RCC 7860 (cell line): Measurements from ENCODE around the gene PKD2L2.
"Not testable (repeated sequence)": the region's sequence is repeated elsewhere in the genome, so short reads cannot be mapped to it uniquely, and the experiment has no call there.

Experiments used
- DNase-seq: peaks from one replicate; pipeline ENCODE4 v3.0.0-alpha.2; 2015; ENCODE audit warnings: low spot score
- FAIRE-seq: peaks from 2 replicates; lab custom pipeline; 2012; peaks lifted over from hg19 to GRCh38; lab: Jason Lieb, UNC

The PKD2L2 gene

DNA sequence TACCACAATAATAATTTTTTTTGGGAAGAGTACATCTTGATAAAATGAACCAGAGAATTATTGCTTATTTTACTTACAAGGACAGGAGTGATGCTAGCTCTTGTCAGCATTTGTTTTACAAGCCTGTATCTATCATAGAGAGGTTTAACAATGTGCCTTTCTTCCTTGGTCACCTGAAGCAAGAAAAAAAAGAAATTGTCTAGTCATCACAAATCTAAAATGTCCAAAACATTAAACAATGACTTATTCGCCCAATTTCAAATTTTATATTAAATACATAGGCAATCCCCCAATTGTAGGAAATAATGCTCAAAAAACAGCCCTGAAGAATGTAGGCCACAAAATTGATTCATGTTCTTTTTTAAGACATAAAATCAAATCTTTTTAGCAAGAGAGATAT lies 56.6 kb downstream of the PKD2L2 start:
- DNase-seq: no peak
- FAIRE-seq: no peak

DNA sequence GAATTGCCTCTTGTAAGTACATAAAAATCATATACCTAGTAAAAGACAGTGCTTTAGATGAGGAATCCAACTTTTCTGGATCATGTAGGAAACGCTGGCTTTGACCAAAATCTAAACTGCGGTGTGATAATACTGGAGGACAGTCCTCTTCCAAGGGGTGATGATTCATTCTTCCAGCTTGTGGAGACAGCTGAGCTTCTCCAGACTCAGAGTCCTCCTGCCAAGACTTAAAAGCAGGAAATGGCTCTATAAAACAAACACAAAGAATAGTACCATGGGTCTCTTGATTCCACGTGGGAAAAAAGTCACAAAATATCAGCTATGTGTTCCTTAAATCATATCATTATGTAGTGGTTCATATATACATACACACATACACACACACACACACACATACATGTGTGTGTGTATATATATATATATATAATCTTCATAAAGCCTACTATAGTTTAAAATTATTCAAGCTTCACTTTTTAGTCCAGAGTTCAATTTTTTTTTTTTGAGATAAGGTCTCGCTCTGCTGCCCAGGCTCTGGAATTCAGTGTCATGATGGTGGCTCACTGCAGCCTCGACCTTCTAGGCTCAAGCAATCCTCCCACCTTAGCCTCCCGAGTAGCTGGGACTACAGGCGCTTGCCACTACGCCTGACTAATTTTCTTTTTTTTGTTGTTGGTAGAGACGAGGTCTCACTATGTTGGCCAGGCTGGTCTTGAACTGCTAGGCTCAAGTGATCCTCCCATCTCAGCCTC lies 65.0 kb downstream of the PKD2L2 start:
- peak; percentile 93 for FAIRE-seq
- peak; percentile 71 for DNase-seq

- FAIRE-seq (no peak), DNase-seq (no peak)
These were observed 68.7 kb downstream of the PKD2L2 start for GRCh38 chr5:137957948-137958347.

DNA sequence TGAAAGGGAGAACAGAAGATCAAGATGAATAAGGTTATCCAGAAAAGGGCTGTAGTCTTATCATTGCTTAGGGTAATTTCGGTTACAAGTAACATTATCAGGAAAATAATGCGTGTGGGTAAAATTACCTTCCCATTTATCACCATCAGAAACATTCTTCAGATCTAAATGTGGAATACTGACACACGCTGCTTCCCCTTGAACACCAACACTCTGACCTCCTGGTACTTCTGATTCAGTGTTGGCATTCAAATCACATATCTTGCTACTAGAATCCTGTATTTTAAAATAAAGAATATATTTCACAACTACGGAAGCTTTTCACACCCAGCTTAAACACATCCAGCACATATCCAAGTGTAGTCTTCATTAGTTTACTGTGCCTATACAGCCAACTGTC lies 70.2 kb downstream of the PKD2L2 start:
- DNase-seq (no peak), FAIRE-seq (no peak)

DNA sequence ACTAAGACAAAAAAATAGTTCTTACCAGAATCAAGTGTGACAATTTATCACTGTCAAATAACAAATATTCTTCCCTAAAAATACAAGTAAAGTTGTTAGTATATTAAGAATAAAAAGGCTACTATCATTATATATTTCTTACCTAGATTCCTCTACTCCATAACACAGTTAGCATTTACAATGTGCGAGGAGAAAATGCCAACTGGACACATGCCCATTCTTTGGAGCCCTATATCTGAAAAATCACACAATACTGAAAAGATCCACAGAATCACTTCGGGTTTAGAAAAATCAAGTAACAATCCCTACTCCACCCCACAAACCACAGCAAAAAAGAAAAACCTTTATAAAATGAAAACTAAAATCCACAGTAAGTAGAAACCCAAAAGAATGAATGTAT lies 70.9 kb downstream of the PKD2L2 start:
- DNase-seq (no peak), FAIRE-seq (no peak)

DNA sequence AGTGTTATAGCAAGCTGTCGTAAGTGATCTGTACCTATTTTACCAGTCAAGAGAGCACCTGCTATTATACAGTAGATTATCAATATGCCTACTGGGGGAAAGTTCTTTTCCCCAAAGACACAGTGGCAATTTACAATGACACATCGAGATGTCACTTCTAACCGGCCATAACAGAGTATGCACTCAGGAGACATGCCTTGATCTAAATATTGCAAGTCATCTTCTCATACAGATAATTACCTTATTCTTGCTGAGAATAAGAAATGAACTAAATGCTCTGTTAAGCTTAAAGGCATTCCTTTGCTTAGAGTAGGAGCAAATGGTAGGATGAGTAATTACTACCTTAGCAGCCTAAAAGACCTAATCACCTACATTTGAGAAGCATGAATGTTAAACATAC lies 71.6 kb downstream of the PKD2L2 start:
- DNase-seq (no peak), FAIRE-seq (no peak)

DNA sequence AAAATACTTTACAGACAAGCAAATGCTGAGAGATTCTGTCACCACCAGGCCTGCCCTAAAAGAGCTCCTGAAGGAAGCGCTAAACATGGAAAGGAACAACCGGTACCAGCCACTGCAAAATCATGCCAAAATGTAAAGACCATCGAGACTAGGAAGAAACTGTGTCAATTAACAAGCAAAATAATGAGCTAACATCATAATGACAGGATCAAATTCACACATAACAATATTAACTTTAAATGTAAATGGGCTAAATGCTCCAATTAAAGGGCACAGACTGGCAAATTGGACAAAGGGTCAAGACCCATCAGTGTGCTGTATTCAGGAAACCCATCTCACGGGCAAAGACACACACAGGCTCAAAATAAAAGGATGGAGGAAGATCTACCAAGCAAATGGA lies 81.1 kb downstream of the PKD2L2 start:
- FAIRE-seq, DNase-seq: not testable (repeated sequence)

DNA sequence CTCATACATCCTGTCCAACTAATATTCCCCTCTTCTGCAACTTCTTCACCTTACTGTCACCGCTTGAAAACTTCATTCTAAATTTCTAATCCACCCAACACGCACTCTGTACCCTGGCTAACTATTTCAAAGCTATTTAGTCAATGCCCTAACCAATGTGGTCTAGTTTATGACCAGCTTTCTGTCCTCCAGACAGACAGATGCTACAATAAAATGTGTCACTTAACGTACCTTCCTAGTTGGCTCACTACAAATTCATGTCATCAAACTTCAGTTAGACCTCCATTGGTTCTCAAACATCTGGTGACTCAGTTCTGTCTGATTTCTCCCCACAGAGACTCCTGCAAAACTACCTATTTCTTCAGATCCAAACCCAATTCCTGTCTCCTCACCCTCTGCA lies 86.0 kb downstream of the PKD2L2 start:
- DNase-seq (no peak), FAIRE-seq (no peak)

DNA sequence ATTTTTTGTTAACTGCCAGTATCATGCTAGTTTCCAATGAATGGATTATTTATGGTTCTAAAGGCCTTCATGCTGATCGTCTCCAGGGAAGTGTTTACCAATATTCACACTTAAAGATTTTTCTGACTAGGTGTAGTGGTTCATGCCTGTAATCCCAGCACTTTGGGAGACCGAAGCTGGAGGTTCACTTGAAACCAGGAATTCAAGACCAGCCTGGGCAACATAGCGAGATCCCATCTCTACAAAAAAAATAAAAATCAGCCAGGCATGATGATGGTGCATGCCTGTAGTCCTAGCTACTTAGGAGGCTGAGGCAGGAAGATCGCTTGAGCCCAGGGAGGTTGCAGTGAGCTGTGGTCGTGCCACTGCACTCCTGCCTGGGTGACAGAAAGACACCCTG lies 100.2 kb downstream of the PKD2L2 start:
- no peak for DNase-seq
- no peak for FAIRE-seq
